H9 (cell line): ENCODE results near the gene GNAS-AS1. TPM values are rescaled to one million over a fixed set of nuclear protein-coding genes. Genes with fewer than 3 reads are reported as not detected.

ENCODE experiments used
- DNase-seq: peaks from one replicate; pipeline ENCODE4 v3.0.0-alpha.2; 2017
- H2AFZ ChIP-seq: one replicate; pipeline ENCODE4 v1.6.1; 2013; ENCODE audit warnings: mild to moderate bottlenecking, low read length, control low read depth, moderate library complexity
- H2AK5ac ChIP-seq: 2 replicates; pipeline ENCODE4 v1.6.1; 2013; ENCODE audit warnings: low read length, control low read depth, mixed read lengths; ENCODE audit not compliant: insufficient read length
- H2BK120ac ChIP-seq: one replicate; pipeline ENCODE4 v1.6.1; 2013; ENCODE audit warnings: low read depth, mild to moderate bottlenecking, low read length, control low read depth, inconsistent platforms; ENCODE audit not compliant: poor library complexity, severe bottlenecking
- H2BK12ac ChIP-seq: 2 replicates; pipeline ENCODE4 v1.6.1; 2013; ENCODE audit warnings: low read length, control low read depth, mixed read lengths, low read depth; ENCODE audit not compliant: insufficient read length
- H2BK15ac ChIP-seq: 2 replicates; pipeline ENCODE4 v1.6.1; 2013; ENCODE audit warnings: low read depth, low read length, control low read depth
- H2BK20ac ChIP-seq: one replicate; pipeline ENCODE4 v1.6.1; 2013; ENCODE audit warnings: low read depth, mild to moderate bottlenecking, low read length, control low read depth, inconsistent platforms; ENCODE audit not compliant: poor library complexity, severe bottlenecking
- H2BK5ac ChIP-seq: 2 replicates; pipeline ENCODE4 v1.6.1; 2013; ENCODE audit warnings: low read length, control low read depth, mixed read lengths; ENCODE audit not compliant: insufficient read length
- H3K14ac ChIP-seq: 2 replicates; pipeline ENCODE4 v1.6.1; 2013; ENCODE audit warnings: low read length, control low read depth; ENCODE audit not compliant: insufficient read depth
- H3K18ac ChIP-seq: 2 replicates; pipeline ENCODE4 v1.6.1; 2013; ENCODE audit warnings: low read depth, mild to moderate bottlenecking, mixed read lengths, low read length, control low read depth; ENCODE audit not compliant: insufficient read length
- H3K23ac ChIP-seq: 2 replicates; pipeline ENCODE4 v1.6.1; 2013; ENCODE audit warnings: low read length, control low read depth, mixed read lengths, low read depth; ENCODE audit not compliant: insufficient read length
- H3K23me2 ChIP-seq: 2 replicates; pipeline ENCODE4 v1.6.1; 2013; ENCODE audit warnings: low read depth, mild to moderate bottlenecking, mixed read lengths, low read length, control low read depth; ENCODE audit not compliant: insufficient read length, poor library complexity, severe bottlenecking
- H3K27ac ChIP-seq: 2 replicates; pipeline ENCODE4 v1.5.1; 2013; ENCODE audit warnings: low read length, control low read depth, mixed read lengths, low read depth; ENCODE audit not compliant: insufficient read length
- H3K27me3 ChIP-seq: 2 replicates; pipeline ENCODE4 v1.6.1; 2013; ENCODE audit warnings: low read length, control low read depth, inconsistent platforms; ENCODE audit not compliant: insufficient read depth
- H3K4ac ChIP-seq: 2 replicates; pipeline ENCODE4 v1.6.1; 2013; ENCODE audit warnings: low read depth, mild to moderate bottlenecking, control low read depth, inconsistent platforms, low read length, moderate library complexity
- H3K4me1 ChIP-seq: 2 replicates; pipeline ENCODE4 v1.6.1; 2013; ENCODE audit warnings: low read length, control low read depth, inconsistent platforms; ENCODE audit not compliant: insufficient read depth
- H3K4me2 ChIP-seq: 2 replicates; pipeline ENCODE4 v1.6.1; 2013; ENCODE audit warnings: low read length, control low read depth, mixed read lengths; ENCODE audit not compliant: insufficient read length, insufficient read depth
- H3K56ac ChIP-seq: 2 replicates; pipeline ENCODE4 v1.6.1; 2013; ENCODE audit warnings: low read depth, mild to moderate bottlenecking, mixed read lengths, low read length, control low read depth; ENCODE audit not compliant: insufficient read length
- H3K79me1 ChIP-seq: 2 replicates; pipeline ENCODE4 v1.6.1; 2013; ENCODE audit warnings: low read depth, mild to moderate bottlenecking, moderate library complexity, low read length, control low read depth, inconsistent platforms; ENCODE audit not compliant: insufficient read depth, poor library complexity, severe bottlenecking
- H3K79me2 ChIP-seq: 2 replicates; pipeline ENCODE4 v1.6.1; 2013; ENCODE audit warnings: low read length, control low read depth, inconsistent platforms; ENCODE audit not compliant: insufficient read depth
- H3K9ac ChIP-seq: 2 replicates; pipeline ENCODE4 v1.6.1; 2013; ENCODE audit warnings: low read length, control low read depth, mixed read lengths; ENCODE audit not compliant: insufficient read length; ENCODE audit errors: extremely low read depth
- H3K9me3 ChIP-seq: one replicate; pipeline ENCODE4 v1.6.1; 2013; ENCODE audit warnings: low read depth, low read length, inconsistent platforms; ENCODE audit not compliant: control insufficient read depth
- H3T11ph ChIP-seq: one replicate; pipeline ENCODE4 v1.6.1; 2013; ENCODE audit warnings: mild to moderate bottlenecking, low read length, control low read depth, inconsistent platforms
- H4K20me1 ChIP-seq: one replicate; pipeline ENCODE4 v1.6.1; 2013; ENCODE audit not compliant: control insufficient read depth, insufficient read length, insufficient read depth
- H4K5ac ChIP-seq: 2 replicates; pipeline ENCODE4 v1.6.1; 2013; ENCODE audit warnings: low read depth, mild to moderate bottlenecking, mixed read lengths, low read length, control low read depth; ENCODE audit not compliant: insufficient read length
- H4K8ac ChIP-seq: replicated peaks from 2 replicates; pipeline ENCODE4 v1.6.1; 2013; ENCODE audit warnings: low read length, control low read depth, mixed read lengths, low read depth; ENCODE audit not compliant: insufficient read length
- H4K91ac ChIP-seq: 2 replicates; pipeline ENCODE4 v1.6.1; 2013; ENCODE audit warnings: low read depth, mild to moderate bottlenecking, moderate library complexity, mixed read lengths, low read length, control low read depth; ENCODE audit not compliant: insufficient read length
- H3K27ac Mint-ChIP-seq, 3 experiments: 2 replicates in 2 of 3; 3 replicates in 1 of 3; pipeline ENCODE4 v1.8.0; 2020 to 2021; ENCODE audit warnings: mixed read lengths in 3 of 3, mild to moderate bottlenecking in 1 of 3, moderate library complexity in 1 of 3
- H3K27me3 Mint-ChIP-seq: 2 replicates; pipeline ENCODE4 v1.8.0; 2021; ENCODE audit warnings: low read depth, mild to moderate bottlenecking, moderate library complexity, mixed read lengths
- H3K36me3 Mint-ChIP-seq, 3 experiments: 2 replicates in 2 of 3; 3 replicates in 1 of 3; pipeline ENCODE4 v1.8.0; 2020 to 2021; ENCODE audit warnings: low read depth in 3 of 3, mixed read lengths in 3 of 3; ENCODE audit not compliant: insufficient read depth in 1 of 3
- H3K4me1 Mint-ChIP-seq, 2 experiments: 2 replicates each; pipeline ENCODE4 v1.8.0; 2020; ENCODE audit warnings: mixed read lengths in 2 of 2
- H3K4me3 Mint-ChIP-seq, 2 experiments: 2 replicates in 1 of 2; 3 replicates in 1 of 2; pipeline ENCODE4 v1.8.0; 2020 to 2021; ENCODE audit warnings: mild to moderate bottlenecking in 2 of 2, mixed read lengths in 2 of 2, moderate library complexity in 1 of 2
- H3K9me3 Mint-ChIP-seq, 2 experiments: 2 replicates in 1 of 2; 3 replicates in 1 of 2; pipeline ENCODE4 v1.8.0; 2020; ENCODE audit warnings: mild to moderate bottlenecking in 2 of 2, mixed read lengths in 2 of 2, moderate library complexity in 1 of 2
- CTCF ChIP-seq: fragments of 200-600 bp; sonication (generic); conservative IDR thresholded peaks from 3 replicates; pipeline ENCODE4 v1.8.0; 2021; ENCODE audit warnings: antibody characterized with exemption, mild to moderate bottlenecking
- WGBS: extraction: QIAGEN DNeasy Blood & Tissue Kit; methylation state at CpG from one replicate; pipeline ENCODE4 v1.1.7; 2013; ENCODE audit warnings: missing lambda C conversion rate, low lambda C conversion rate, mixed read lengths; ENCODE audit not compliant: insufficient read length; ENCODE audit errors: extremely low coverage; 5-methylcytosine and 5-hydroxymethylcytosine counted together
- total RNA-seq: library from RNA; stranded (reverse); gene quantifications from 2 replicates; pipeline ENCODE4 v1.2.1, GENCODE V29; 2021

GNAS-AS1 gene
- total RNA-seq, 1 experiment from 2014 or later = 11.3 TPM

- Histone ChIP-seq H3K9me3 (no peaks in the 10 kb centered on the region), H3K27ac (no peak overlapping the region), H2BK20ac (no peak overlapping the region), H4K20me1 (peaks cover 4% of the 10 kb centered on the region), H3K56ac (no peak overlapping the region), H3K14ac (no peak overlapping the region), H4K8ac (no peak overlapping the region), H2BK12ac (no peak overlapping the region), H3K4me1 (no peaks in the 10 kb centered on the region), H4K91ac (no peak overlapping the region), H3K79me1 (peaks cover 8% of the 10 kb centered on the region), H2AFZ (no peak overlapping the region), H3K27me3 (no peaks in the 10 kb centered on the region), H2BK5ac (no peak overlapping the region), H3K4me2 (no peak overlapping the region), H2BK120ac (no peak overlapping the region), H3T11ph (no peak overlapping the region), H3K79me2 (peaks cover 13% of the 10 kb centered on the region; the same call in 1 of the 2 replicates), H3K9ac (no peak overlapping the region), H2BK15ac (no peak overlapping the region), H4K5ac (no peak overlapping the region), H3K23me2 (no peaks in the 10 kb centered on the region), H3K18ac (no peak overlapping the region), H3K23ac (no peak overlapping the region), H3K4ac (no peak overlapping the region), H2AK5ac (no peak overlapping the region)
- H3K36me3 Mint-ChIP-seq = peaks cover 37 to 59% (median 53%) of the 10 kb centered on the region in 3 experiments
- no CpG with 5 or more reads among the region's 6 CpGs for WGBS
- peaks cover 6% of the 10 kb centered on the region; the same call in 1 of the 2 replicates for H3K27me3 Mint-ChIP-seq
- no peak overlapping the region for H3K4me3 Mint-ChIP-seq
- DNase-seq = no peak
- no peak overlapping the region for H3K27ac Mint-ChIP-seq
- peaks cover 3 to 4% of the 10 kb centered on the region in 2 experiments; a peak in 2 of 4 replicates for H3K4me1 Mint-ChIP-seq
- no peak for TF ChIP-seq CTCF
- peaks cover under 1 to 13% of the 10 kb centered on the region in 2 experiments; a peak in 4 of 5 replicates for H3K9me3 Mint-ChIP-seq
These were observed 25.3 kb downstream of the GNAS-AS1 start for GRCh38 chr20:58825450-58825849.
